GM19438 (cell line): ENCODE results near the gene CCDC80.
"Not testable (repeated sequence)": the region's sequence is repeated elsewhere in the genome, so short reads cannot be mapped to it uniquely, and the experiment has no call there.

Experiments used
- ATAC-seq: cut with Tn5 transposase; IDR thresholded peaks from one replicate; pipeline ENCODE4 v1.9.1; 2021; ENCODE audit warnings: low read depth; ENCODE audit not compliant: unreplicated experiment

Gene CCDC80

DNA sequence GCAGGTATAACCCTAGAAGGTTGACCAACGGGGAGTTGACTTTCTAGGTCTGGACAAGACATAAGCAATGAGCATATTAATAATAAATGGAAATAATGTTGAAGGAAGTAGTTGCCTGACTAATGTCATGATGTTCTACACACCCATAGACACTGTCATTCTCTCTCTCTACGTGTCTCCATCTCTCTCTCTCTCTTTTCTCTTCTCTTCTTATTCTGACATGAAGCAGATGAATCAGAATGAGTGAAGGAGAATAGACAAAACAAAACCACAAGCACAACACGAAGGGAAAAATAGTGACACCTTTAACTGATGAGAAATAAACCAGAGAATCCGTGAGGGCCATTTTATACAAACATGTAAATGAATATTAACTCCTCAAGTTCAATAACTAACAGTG, 26.7 kb upstream of the CCDC80 start:
- no peak for ATAC-seq

DNA sequence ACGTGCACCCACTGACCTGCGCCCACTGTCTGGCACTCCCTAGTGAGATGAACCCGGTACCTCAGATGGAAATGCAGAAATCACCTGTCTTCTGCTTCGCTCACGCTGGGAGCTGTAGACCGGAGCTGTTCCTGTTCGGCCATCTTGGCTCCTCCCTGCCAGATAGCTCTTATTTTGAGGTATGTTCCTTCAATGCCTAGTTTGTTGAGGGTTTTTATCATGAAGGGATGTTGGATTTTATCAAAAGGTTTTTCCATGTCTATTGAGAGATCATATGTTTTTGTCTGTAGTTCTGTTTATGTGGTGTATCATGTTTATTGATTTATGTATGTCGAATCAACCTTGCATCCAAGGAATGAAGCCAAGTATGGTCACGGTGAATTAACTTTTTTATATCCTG, 24.1 kb upstream of the CCDC80 start:
- not testable (repeated sequence) for ATAC-seq

DNA sequence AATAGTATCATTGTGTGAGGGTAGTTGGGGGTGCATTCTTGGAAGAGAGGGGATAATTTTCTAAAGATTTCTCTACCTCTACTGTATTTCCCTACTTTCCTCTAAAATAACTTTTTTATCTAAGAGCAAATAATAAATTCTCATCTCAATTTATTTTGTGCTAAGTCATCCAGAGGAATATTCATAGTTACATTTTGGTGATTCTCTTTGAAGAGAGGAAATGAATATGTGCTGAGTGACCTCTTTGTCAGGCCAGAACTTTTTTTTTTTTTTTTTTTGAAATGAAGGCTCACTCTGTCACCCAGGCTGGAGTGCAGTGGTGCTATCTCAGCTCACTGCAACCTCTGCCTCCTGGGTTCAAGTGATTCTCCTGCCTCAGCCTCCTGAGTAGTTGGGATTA, 15.1 kb upstream of the CCDC80 start:
- no peak for ATAC-seq

DNA sequence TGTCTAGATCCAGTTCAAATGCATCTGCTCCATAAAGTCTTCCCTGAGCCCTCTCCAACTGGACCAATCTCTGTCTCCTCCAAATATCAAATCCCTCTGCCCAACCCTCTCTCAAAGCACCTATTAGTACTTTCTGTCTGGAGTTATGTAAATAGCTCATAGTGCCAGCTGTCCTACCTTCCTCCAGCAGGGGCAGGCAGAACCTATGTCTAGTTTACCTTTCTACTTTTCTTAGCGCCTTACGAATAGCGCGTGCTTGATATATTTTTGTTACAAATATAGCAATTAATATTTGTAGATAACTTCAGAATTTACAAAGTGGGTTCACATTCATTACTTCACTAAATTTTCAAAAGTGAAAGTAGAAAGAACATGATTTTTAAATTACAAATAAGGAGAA, 14.0 kb upstream of the CCDC80 start:
- ATAC-seq = no peak

DNA sequence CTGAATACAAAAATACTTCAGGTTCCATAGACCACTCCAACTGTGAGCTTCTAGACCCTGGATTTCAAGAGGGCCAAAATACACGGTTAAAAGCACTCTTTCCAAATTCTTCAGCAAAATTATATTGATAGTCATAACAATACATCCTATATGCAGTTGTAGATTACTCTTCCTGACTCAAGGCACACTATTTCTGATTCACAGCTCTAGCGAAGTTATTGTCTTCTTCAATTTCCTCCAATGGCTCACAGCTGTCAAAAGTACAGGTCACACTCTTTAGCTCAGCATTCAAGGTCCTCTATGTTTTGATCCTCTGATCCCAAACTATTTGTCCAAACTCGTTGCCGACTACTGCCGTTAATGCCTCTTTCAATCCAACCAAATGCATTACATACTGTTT, 13.5 kb upstream of the CCDC80 start:
- no peak for ATAC-seq

DNA sequence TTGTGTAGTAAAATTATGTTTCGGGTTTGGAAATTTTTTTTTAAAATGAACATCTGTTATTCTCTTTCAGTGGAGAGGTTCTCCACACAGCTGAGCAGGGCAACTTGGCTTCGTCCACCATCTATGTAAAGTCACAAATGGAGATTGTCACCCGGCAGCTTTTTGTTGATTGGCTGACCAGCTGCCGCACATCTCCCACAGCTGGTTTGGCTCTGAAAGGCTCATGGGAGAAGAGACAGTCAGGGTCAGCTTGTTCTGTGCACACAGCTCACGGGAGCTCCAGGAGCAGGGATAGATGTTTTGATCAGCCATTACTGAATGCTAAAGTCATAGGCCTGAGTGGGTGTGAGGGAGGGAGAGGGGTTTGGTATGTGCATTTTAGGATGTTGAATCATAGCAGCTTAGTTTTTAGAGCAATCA, 12.9 kb upstream of the CCDC80 start:
- ATAC-seq = no peak

DNA sequence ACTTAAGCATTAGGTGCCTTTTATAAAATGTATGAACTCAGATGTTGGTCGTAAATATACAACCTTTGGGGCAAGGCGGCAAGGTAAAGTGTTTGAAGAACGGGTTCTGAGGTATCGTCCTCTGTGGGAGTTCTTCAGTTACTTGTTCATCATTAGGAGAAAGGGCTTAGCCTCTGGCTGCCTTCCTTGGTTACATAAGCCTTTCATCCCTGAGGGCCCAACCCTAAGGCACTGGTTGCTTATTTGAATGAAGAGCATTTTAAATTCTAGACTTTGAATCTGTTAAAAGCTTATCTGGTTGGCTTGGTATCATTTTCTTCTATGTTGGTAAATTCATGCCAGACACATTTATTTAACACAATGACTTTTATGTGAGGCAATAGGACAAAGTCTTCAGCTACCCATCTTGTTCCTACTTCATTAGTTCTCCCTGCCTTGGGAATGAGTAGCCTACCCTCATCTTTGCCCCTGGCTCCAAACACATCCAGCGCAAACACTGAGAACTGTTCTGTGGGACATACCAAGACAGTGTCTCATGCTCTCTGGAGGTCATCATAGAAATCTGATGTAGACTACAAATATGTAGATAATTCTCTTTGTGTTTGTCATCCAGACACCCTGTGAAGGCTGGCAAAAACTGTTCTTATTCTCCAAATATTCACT, 12.4 kb upstream of the CCDC80 start:
- no peak for ATAC-seq

DNA sequence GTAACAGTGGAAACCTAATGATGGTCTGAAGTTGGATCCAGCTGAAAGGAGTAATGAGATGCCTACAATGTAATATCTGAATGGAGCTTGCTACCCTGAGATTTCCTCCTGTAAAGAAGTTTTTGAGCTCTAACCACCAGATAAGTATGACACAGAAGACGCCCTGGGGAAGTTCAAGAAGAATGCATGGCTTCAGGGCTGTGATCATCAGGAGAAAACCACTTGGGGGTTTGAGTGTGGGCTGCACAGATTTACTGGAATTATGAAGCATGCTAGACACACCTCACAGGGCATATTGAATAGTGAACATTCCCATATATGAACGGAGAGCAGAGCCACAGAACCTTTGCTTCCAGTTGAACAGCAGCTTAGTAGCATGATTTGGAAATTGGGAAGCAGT, 10.6 kb upstream of the CCDC80 start:
- ATAC-seq = no peak

DNA sequence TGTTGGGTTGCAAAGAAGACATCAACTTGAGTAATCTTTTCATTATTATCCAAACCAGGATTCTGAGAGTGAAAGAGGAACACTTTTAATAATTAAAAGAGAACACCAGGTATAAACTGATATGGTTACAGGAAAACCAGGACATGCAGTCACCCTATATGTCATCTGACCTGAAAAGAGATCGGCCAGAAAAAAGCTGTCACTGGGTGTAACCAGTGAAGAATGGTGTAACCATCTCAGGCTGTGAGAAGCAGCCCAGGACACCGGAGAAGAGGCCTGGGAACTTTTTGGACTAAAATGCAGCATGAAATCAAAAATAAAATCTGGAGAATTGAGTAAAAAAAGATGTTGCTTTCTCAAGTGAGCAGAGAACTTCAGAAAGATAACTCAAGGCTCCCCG, 10.1 kb upstream of the CCDC80 start:
- ATAC-seq = no peak

DNA sequence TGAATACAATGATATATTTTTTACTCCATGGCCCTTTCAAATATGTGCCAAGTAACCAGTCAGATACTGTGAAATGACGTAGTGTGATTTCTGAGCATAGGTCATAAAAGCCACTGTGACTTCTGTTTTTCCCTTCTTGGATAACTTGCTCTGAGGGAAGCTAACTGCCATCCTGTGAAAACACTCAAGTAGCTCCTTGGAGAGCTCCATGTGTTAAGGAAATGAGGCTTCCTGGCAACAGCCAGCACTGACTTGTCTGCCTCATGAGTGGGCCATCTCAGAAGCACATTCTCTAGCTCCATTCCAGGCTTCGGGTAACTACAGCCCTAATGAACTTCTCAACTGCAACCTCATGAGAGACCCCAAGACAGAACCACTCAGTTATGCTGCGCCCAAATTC, 9.5 kb upstream of the CCDC80 start:
- no peak for ATAC-seq

DNA sequence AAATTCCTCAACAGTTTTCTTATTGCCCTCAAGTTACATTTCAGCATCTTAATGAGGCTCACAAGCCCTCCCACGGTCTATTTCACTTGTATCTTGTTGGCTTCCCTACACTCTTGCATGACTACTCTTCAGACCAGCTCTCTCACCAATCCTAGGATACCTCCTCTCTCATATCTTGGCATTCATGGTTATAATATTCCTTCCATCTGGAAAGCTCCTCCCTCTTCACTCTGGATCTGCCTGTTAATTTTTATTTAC, 8.5 kb upstream of the CCDC80 start:
- no peak for ATAC-seq

DNA sequence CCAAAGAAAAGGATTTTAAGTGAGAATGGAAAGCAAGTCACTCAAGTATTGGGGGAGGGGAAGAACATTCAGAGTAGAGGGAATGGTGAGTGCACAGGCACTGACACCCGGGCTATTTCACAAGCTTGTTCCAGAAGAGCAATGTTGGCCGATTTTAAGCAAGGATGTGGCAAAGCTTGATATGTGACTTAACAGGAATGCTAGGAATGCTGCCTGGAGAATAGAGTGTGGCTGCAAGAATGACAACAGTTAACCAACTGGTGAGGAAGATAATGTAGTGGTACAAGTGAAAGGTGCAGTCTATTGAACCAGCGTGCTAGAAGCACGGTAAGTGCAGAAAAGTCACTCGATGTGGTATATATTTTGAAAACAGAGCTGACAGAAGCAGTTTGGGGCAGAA, 6.2 kb upstream of the CCDC80 start:
- no peak for ATAC-seq

DNA sequence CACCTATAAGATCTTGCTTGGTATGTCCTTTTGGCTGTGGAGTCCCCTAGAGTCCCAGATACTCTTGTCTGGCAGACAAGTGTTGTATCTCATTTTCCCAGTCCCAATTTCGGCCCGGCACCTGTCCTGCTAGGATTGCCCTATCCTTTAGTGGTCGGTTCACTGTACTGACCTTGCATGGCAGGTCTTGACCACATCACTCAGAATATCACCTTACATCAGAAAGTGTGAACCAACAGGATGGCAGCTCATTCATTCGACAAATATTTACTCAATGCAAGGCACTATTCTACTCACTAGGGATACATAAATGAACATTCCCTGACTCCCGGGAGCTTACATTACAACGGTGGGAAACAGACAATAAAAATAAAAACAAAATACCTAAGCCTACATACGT, 5.7 kb upstream of the CCDC80 start:
- ATAC-seq = no peak

DNA sequence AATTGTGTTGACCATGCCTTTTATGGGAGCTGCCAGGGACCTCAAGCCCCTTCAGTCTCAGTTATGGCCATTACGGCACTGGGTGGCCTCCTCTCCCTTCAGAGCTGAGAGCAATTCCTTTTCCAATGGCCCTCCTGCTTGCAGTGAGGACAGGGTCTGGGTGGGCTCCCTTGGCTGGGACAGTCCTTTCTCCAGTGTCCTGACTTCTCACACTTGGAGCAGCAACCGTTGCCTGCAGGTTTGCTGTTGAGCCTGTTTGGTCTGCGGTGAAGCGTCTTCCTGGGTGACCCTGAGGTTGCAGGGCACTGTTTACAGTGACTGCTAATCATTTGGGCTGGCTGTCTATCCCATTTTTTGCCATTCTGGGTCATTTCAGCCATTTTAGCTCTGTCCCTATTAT, 3.5 kb upstream of the CCDC80 start:
- no peak for ATAC-seq

DNA sequence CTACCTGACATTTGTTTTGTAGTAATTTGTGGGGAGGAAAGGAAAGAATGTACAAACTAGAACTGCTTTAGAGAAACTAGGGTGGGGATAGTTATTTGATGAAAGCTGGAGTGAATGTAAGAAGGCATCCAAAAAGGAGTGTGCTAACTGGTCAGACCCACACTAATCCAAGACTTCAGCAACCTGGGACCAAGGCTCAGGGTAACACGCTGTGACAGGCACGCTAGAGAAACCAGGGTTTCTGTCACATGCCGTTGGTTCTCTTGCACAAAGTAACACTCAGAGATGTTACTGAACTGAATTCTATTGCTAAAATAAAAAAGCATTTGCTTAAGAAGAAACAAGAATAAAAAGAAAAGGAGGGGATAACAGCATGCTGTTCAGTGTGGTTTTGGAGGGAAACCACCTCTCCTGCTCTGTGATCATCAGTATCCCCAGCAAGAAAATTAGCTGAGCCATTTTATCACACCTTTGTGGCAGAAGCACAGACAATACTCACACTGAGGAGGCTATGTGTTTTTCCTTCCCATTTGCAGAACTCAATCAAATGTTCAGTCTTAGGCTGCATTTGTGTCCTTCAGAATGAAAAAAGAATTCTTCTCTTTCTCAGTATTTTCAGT, 2.8 kb upstream of the CCDC80 start:
- no peak for ATAC-seq

DNA sequence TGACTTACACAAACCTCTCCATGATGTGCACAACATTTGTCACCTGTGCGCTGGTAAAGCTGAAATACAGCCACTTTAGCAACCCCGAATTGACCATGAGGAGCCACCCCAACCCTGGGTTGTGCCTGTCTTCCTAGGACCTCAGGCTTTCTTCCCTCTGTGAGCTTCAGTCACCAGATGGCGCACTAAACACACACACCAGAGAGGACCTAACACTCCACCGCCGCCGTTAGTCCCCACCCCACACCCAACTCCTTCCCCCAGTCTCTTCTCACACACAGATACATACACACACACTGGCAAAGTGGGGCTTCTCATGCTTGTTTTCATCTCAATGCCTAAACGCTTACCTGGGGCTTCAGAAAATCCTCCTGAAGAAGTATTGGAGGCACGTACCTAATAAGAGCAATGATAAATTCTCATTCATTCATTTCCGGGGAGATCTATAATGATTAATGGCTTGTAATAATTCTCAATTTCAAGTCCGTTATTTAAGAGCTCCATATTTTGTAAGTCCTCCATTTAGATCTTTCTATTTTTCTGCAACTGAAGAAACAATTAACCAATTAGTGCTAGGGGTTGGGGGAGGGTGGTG, 2.1 kb upstream of the CCDC80 start:
- peak; percentile 95 for ATAC-seq

DNA sequence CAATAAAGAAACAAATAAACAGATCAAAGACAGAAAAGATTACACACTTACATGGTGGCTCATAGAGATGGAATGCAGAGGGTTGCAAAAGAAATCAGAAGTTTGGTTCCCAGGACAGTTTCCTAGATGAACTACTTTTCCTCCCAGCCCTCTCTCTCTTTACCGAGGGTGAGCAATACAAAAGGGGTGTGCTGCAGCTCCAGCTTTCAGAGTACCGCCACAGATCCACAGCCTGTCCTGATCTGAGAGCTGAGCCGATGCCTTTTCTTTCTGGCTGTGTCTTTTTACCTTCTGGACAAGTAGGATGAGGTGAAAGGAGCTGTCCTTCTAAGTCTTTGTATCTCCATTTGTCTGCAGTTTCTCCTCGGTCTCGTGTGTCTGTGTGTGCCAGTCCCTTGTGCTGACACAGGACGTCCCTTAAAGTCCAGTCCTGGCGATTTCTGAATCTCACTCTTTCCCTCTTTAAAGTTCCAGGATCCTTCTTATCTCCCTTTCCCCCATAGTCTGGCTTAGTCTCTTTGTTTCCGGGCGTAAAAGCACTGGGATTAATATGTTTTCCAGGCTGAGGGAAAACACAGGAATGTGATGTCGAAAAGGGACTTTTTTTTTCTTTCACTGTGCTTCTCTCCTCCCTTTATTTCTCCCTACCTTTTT, 540 bp downstream of the CCDC80 start:
- no peak for ATAC-seq

DNA sequence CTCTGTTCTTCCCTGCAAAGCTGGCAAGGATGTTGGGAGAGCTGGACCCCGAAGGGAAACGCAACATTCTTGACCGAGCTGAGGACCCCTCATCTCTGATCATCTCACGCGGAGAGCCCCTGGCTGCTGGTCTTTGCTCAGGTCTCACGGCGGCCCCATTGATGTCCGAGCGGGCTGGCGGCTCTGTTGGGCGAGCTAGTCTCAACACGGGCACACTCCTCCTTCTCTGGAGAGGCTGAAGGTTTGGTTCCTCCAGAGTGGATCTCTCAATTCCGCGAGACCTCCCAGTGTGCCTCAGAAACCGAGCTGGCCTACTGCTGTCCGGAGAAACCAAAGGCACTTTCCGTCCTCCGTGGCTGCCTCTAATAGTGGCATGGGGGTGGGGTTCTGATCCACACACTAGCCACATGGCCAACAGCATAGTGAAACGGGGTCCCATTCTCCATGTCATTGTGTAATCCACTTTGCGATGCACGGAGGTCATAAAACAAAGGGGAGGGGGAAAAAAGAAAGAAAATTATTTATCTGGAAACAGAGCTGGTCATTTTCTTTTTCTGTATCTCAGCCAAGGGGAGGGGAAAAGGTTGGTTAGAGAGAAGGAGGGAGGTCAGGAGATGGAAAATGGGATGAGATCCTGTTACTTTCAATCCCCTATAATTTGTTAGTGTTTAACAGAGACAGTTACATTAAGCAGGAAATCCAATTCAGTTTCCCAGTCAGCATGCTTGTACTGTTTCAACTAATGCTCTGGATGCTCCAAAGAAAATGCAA, 1.3 kb downstream of the CCDC80 start:
- ATAC-seq = no peak

DNA sequence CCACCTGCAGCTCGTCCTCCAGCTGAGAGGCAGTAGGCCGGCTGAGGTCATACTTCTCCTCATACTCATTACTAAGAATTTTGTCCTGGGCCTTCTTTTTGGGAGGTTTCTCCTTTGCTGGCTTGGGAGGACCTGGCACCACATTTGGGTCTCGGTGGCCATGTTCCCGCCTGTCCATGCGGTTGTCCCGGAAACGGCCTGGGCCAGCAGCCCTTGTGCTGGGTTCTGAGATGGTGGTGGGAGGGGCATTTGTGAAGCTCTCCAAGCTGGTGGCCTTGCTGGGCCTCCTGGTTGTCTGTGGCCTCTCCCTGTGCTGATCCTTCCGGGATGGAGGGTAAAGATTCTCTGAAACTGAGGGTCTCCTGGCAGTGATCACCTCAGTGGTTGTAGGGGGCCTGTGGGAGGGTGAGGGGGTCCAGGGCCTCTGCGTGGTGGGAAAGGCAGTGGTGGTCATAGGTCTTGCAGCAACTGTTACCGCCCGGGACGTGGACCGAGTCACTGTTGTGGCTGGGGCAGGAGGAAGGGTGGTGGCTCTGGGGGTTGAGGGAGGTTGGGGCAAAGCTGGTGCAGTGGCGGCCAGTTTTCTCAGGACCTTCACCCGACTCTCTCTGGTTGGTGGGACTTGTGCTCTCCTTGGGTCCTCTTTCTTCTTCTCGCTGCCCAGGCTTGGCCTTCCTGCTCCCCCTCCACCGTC, 2.5 kb downstream of the CCDC80 start:
- ATAC-seq = no peak

DNA sequence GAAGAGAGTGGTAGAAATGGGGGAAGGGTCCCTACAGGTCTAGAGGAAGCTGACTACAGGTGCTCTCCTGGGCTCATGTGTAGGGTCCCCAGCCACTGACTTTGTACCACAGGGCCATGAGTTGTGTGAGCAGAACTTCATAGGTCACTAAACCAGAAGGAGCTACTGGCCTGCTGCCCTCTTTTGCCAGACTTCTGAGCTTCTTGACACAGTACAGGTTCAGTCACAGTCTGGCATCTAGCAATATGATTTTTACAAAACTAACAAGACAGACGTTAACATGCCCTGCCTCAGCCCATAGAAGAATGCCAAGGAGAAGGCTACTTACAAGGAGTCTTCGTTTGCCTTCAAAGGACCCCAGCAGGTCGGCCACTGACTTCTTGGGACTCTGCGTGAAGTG, 3.2 kb downstream of the CCDC80 start:
- ATAC-seq = no peak

DNA sequence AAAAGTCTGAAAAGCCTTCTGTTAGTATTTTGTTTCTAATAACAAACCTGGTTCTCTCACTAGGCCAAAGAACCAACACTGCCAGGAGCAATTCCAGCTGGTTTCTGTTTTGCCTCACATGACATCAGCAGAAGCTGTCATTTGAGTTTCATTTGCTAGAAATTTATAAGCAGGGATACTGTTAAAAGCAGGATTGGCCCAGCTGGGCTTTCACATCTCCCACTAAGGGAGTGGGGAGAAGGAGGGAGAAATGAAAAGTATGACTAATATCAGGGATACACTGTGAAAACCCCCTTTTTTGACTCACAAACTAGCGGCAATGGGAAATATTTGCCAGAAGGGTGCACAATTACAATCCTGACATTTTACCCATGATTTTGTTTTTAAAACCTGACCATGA, 5.3 kb downstream of the CCDC80 start:
- ATAC-seq = no peak
